Aortic smooth muscle cell (primary cell): Measurements from ENCODE around the gene DCAF11. TPM values are rescaled to one million over a fixed set of nuclear protein-coding genes. Genes with fewer than 3 reads are reported as not detected.

Source experiments
- total RNA-seq: library from RNA; depleted of rRNA; stranded (reverse); fragments of >200 nt; gene quantifications from 2 replicates; pipeline ENCODE4 v1.2.3, GENCODE V29; 2014

Gene DCAF11
- total RNA-seq: 63.2 and 68.4 TPM in 2 replicates

DNA sequence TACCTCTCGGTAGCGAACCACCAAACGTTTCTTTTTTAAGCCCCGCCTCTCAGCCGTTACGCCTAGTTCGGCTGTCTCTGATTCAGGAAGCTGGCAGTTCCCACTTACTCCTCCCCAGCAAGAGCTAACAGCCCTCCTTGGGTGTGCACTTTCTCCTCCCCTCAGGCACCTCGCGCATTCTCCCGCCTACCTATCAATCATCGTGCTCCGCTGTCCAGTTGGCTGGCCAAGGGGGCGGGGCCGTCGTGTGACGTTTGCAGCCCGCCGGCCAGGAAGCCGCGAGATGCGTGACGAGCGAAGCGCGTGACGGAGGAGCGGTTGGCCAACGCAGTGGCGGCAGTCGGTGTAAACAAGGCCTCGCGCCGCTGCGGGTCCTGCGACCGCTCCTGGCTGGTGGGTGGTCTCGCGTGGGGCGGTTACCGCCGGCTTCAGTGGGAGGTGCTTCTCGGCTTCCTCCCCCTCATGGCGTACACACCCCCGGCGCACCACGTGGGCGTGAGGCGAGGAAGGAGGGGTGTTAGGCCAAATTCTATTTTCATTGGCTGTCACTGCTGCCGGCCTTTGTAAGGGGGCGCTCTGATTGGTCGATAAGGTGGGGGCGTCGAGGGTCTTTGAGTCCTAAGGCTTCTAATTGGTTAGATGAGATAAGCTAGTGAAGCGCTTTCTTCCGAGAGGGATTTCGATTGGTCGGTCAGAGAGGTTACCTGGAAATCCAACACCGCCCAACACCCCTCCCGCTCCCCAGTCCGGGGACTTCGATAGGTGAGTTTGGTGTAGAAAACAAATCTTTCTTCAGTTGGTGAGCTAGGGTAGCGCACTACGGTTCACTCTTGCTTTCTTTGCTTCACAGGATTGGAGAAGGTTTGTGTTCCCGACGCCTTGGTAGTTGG, at the start of gene DCAF11, which contains the start of gene NRL:
DCAF11 (plus strand) TSS at position 246 of the 890 bp plus-strand sequence. CDS start 818 bp downstream, outside the sequence.
NRL (minus strand) TSS at position 418 of the 890 bp plus-strand sequence. CDS start 32,101 bp downstream, outside the sequence.

DNA sequence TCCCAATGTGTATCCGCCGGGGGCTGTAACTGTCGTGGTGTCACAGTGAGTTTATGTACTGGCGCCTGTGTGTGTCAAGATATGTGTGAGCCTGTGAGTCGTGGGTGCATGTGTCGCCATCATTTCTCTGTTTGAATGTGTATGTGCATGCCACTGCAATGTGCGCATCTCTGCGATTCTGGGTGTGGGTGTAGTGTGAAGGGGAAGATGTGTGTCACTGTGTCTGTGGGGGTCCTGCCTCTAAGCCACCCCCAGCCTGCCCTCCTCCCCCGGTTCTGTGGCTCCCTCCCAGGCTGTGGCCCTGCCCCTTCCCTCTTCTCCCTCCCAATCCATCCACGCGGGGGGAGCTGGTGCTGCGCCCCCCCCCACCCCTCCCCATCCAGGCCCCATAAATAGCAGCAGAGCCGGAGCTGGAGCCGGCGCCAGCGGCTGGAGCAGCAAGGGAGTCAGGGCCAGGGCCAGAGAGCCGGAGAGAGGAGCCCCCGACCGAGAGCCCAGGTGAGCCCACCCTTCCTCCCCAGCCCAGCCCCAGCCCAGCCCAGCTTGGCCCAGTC, 43.4 kb upstream of the DCAF11 start, which contains the start of gene CPNE6:
CPNE6 (plus strand) TSS at position 419 of the 554 bp plus-strand sequence. CDS start 1,375 bp downstream, outside the sequence.

DNA sequence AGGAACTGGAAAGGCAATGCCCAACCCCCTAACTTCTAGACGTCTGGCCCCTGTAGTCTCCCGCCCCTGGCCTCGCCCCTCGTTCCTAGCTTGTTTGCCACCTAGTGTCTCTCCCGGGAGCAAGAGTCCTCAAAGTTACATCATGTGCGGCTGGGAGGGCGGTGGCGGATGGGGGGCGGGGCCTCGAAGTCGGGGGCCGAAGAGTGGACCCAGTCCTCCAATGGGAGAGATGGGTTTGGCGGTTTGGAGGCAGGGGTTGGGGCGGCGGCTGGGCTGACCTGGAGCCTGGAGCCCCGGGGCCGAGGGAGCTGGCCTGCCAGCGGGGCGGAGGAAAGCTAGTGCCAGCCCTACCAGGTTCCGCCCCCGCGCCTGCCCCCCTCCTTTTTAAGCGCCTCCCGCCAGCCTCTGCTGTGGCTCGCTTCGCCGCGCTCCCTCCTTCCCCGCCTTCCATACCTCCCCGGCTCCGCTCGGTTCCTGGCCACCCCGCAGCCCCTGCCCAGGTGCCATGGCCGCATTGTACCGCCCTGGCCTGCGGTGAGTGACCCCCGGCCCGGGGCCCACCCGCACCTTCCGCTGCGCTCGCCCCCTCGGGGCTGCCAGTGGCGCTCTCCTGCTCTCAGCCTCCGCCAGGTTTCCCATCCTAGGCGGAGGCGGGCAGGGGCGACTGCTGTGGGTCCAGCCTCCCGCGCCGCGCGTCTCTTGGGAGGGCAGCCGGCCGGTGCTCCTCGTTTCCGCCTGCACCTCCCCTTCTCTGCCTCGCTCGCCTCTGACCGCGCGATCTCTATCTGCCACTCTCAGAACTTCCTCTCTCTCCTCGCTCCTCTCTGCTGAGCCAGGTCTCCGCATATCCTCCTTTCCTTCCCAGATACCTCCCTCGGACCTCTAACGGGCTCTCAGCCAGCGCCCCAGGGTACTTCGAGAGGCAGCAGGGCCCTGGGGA, 20.4 kb upstream of the DCAF11 start, which contains the start of gene PCK2:
PCK2 (plus strand) TSS at position 411 of the 940 bp plus-strand sequence; CDS start at position 506, 95 bp downstream.

DNA sequence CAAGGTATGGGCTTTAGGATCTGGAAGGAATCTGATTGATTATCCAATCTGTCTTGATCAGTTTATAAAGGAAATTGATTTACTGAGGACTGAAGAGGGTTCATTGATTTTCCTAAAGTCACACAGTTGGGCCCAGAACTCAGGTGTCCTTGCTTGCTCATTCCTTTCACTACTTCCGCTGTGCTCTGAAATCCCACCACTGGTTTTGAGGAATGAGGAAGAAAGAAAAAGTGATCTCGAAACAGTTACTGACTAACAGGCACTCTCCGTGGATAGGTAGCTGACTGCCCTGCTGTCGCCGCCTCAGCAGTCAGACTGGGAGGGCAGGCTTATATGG, 15.8 kb downstream of the DCAF11 start, which contains the start of gene FITM1:
FITM1 (plus strand) TSS at position 280 of the 337 bp plus-strand sequence. CDS start 905 bp downstream, outside the sequence.

DNA sequence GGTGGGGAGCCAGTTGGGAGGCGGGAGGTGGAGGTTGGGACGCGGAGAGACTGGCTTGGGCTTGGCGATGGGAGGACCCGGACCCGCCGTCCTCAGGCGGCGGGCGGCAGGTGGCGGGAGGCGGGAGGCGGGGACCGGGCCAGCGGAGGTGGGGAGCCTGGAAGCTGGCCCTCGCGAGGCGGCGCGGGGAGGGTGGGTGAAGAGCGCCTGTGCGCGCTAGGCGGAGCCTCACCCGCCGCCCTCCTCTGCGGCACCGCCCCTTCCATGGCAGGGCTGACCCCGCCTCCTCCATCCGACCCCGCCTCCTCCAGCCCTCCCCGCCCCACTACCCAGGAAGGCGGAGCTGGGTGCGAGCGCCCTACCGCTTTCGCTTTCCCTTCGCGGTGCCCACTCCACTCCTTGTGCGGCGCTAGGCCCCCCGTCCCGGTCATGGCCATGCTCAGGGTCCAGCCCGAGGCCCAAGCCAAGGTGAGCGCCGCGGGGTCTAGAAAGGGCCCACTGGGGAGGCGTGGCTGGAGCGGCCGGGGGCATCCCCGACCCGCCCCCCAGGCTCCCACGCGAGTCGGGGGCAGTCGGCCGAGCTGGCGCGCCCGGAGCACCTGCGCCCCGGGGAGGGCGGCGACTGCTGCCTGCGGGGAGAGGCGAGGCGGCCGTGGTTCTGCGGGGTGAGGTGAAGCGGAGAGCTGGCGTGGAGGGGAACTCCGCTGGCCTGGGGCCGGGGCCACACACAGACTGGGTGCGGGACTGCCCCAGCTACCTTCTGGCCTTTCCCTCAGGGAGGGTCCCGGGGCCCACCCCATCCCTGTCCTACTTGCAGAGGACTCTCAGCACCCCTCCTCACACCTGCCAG, 21.5 kb downstream of the DCAF11 start, which contains the start of gene PSME1:
PSME1 (plus strand) TSS at position 361 of the 850 bp plus-strand sequence; CDS start at position 430, 69 bp downstream.

DNA sequence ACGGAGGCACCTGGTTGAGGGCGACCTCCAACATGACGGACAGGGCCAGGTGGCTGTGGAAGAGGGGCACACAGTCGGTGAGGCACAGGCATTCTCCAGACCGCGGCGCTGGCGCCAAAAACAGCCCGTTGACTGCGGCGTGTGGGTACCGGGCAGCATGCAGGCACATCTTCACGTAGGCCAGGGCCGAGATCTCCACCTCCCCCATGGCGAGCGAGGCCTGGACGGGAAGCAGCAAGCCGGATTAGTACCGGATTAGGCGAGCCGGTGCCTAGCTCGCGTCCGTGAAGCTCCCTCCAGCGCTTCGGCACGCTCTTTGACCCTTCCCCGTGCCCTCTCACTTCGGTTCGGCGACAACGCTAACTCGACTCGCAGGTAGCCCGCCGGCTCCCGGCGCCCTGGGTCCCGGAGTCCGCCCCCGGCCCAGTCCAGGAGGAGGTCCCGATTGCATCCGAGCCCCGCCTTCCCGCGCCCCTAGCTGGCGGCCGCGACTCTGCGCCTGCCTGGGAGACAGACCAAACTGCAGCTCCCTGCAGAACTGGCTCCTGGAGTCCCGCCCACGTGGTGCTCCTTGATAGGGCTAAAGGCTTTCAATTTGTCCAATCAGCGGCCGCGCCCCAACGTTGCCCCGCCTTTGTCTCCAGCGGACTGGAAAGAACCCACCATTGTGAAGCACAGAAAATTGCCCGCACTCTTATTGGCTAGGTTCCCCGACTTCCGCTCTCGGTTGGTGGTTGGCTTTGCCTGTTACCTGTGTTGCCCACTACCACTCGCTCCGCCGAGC, 26.7 kb downstream of the DCAF11 start, which contains the start of gene EMC9:
EMC9 (minus strand) TSS at position 495 of the 784 bp plus-strand sequence; CDS start at position 208, 287 bp downstream.

DNA sequence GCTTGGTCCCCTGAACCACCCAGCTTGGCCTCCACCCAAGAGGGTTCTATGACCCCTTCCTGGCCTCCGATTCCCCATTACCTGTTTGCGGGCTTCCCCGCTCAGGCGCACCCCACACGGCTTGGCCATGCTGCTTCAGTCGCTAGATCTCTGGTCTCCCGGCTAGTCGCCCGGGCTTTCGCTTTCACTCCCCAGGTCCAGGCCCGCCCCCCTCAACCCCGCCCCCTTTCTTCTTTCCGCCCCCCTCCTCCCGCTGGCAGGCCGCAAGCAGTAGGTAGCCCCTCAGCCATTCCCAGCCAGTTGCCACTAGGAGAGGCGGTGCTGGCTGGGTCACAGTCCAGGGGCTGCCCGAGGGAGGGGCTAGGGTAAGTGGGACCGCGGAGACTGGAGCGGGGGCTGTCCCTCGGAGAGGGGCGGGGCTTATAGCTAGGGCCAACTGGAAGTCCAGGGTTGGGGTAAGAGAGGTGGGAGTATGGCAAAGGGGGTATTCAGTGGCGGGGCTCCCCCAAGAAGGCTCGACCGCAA, 31.9 kb downstream of the DCAF11 start, which contains the start of gene PSME2:
PSME2 (minus strand) TSS at position 158 of the 525 bp plus-strand sequence; CDS start at position 129, 29 bp downstream.

DNA sequence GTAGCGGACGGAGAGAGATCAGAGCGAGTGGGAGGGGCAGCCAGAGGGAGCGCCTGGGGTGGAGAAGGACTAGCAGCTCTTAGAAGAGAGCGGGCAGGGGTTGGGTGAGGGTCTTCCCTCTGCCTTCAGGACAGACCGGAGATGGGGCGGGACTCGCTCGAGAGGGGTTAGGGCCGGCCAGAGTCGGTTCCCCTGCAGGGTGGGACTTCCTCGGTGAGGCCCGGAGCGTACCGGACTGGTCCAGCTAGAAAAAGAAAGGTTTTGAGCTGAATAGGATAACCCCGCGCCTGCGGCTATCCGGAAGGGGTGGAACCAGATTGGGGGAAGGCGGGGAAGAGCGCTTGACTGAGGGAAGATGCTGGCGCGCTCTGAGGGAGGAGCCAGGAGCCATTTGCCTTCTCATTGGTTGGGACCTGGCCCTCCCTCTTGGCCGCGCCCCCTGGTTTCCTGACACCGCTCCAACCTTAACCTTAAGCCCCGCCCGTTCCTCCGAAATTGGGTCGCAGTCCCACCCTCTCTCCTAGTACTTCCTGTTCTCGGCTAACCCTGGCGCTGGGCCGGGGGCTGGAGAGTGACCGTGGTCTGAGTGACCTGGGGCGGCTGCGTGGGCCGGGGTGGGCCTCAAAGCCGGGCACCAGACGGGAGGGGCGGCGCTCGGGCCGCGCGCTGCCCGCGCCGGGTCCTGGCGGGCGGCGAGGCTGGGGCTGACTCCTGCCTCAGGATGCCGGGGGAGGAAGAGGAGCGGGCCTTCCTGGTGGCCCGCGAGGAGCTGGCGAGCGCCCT, 32.6 kb downstream of the DCAF11 start, which contains the start of gene RNF31:
RNF31 (plus strand) TSS at position 521 of the 783 bp plus-strand sequence; CDS start at position 722, 201 bp downstream.

DNA sequence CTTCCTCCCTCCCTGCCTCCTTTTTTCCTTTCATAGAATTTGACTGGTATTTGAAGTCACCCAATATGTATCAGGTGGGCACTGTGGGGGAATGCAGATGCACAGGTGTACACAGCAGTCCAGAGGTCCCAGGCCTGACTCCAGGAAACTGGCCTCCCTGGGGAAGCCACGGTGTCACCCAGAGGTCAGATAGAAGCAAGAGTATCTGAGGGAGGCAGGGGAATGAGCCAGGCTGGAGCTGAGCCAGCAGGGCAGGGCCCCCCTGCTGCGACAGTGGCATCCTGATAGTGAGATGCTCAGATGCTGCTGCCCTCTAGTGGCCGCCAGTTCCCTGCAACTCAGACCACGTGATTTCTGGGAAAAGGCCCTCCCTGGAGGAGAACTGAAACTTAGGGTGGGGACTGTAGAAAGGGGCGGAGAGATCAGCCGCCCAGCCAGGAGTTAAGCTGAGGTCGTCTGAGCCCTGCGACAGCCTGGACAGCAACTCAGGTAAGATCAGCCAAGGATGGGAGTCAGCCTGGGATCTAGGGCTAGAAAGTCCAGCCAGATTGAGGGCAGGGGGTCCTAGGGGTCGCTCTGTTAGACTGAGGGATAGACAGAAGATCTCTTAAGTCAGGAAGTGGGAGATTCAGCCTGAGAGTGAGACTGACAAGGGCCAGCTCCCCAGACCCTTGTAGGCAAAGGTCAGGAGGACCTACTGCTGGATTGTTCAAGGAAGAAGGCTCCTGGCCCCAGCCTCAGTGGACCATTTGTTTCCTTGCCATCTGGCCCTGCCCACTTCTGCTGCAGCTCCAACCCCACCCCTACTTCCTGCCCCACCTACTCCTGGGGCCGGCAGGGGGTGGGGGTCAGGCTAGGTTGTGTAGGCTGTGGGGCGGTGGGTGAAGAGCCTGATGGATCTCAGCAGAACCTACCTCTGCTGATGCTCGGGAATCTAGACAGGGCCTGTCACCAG, 46.5 kb downstream of the DCAF11 start, which contains the start of gene IRF9:
IRF9 (plus strand) TSS at position 416 of the 955 bp plus-strand sequence. CDS start 880 bp downstream, outside the sequence.

DNA sequence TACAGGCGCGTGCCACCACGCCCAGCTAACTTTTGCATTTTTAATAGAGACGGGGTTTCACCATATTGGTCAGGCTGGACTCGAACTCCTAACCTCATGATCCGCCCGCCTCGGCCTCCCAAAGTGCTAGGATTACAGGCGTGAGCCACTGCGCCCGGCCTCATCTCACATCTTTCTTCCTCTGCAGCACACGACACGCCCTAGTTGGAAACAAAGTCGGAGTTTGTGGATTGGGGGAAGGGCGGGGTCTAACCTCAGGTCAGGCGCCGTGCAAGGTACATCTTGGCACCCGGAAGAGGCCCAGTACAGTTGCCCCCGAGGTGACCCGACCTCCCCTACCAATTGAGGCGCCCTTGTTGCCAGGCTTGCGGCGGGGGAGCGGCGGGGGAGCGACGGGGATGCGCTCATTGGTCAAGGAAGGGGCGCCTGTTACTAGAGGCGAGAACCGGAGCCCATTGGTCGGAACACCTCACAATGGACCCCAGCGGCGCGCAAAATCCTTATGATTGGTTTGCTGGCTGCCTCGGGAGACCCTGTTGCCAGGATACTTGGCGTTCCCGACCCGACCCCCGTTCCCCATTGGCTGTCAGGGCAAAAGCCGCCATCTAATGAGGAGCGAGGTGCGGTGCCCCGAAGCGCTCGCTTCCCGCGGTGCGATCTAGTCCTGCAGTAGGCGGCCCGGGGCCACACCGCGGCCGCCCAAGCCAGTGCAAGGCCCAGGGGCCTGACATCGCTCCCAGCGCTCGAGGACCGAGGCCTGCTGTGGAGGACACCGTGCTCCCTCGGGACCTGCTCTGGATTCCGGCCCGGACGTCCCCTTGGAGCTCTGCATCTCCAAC, 57.1 kb downstream of the DCAF11 start, which contains the start of gene REC8:
REC8 (plus strand) TSS at position 659 of the 839 bp plus-strand sequence. CDS start 473 bp downstream, outside the sequence.

Other genes starting within 250 kb of the DCAF11 start
- gene DHRS4, start 161.0 kb upstream of the DCAF11 start, total RNA-seq: 37.0 and 52.1 TPM in 2 replicates
- gene DHRS4L2, start 125.8 kb upstream of the DCAF11 start, total RNA-seq: 9.2 and 18.4 TPM in 2 replicates
- gene CARMIL3, start 62.8 kb upstream of the DCAF11 start, total RNA-seq: under 0.01 TPM in 1 of 2 replicates, not detected in the other
- not detected in 2 replicates for gene CPNE6, start 43.2 kb upstream of the DCAF11 start, total RNA-seq
- gene PCK2, start 20.5 kb upstream of the DCAF11 start, total RNA-seq: 8.6 and 10.2 TPM in 2 replicates
- gene NRL, start 172 bp downstream of the DCAF11 start, total RNA-seq: 0.75 and 0.79 TPM in 2 replicates
- gene FITM1, start 15.9 kb downstream of the DCAF11 start, total RNA-seq: 0.13 and 0.19 TPM in 2 replicates
- gene PSME1, start 21.4 kb downstream of the DCAF11 start, total RNA-seq: 97.5 and 122 TPM in 2 replicates
- 19.2 and 29.5 TPM in 2 replicates for gene EMC9, start 26.8 kb downstream of the DCAF11 start, total RNA-seq
- gene PSME2, start 31.8 kb downstream of the DCAF11 start, total RNA-seq: 114 and 116 TPM in 2 replicates
- 31.8 and 33.7 TPM in 2 replicates for gene RNF31, start 32.7 kb downstream of the DCAF11 start, total RNA-seq
- 102 and 108 TPM in 2 replicates for gene IRF9, start 46.5 kb downstream of the DCAF11 start, total RNA-seq
- 0.66 and 1.4 TPM in 2 replicates for gene REC8, start 57.3 kb downstream of the DCAF11 start, total RNA-seq
- 32.3 and 46.9 TPM in 2 replicates for gene IPO4, start 74.0 kb downstream of the DCAF11 start, total RNA-seq
- gene TM9SF1, start 80.7 kb downstream of the DCAF11 start, total RNA-seq: 52.8 and 58.4 TPM in 2 replicates
- 0.19 TPM in 1 of 2 replicates, not detected in the other for gene TSSK4, start 90.9 kb downstream of the DCAF11 start, total RNA-seq
- gene CHMP4A, start 98.7 kb downstream of the DCAF11 start, total RNA-seq: 25.6 and 31.3 TPM in 2 replicates
- gene MDP1, start 101.3 kb downstream of the DCAF11 start, total RNA-seq: 17.4 and 21.1 TPM in 2 replicates
- gene NEDD8, start 117.6 kb downstream of the DCAF11 start, total RNA-seq: 300 and 324 TPM in 2 replicates
- 93.1 and 102 TPM in 2 replicates for gene GMPR2, start 118.2 kb downstream of the DCAF11 start, total RNA-seq
- gene TINF2, start 127.8 kb downstream of the DCAF11 start, total RNA-seq: 51.5 and 55.1 TPM in 2 replicates
- gene TGM1, start 148.4 kb downstream of the DCAF11 start, total RNA-seq: 0.25 and 0.40 TPM in 2 replicates
- gene RABGGTA, start 156.8 kb downstream of the DCAF11 start, total RNA-seq: 20.0 and 21.7 TPM in 2 replicates
- 14.5 and 20.0 TPM in 2 replicates for gene DHRS1, start 185.0 kb downstream of the DCAF11 start, total RNA-seq
- gene NOP9, start 185.1 kb downstream of the DCAF11 start, total RNA-seq: 16.8 and 22.3 TPM in 2 replicates
- gene CIDEB, start 193.2 kb downstream of the DCAF11 start, total RNA-seq: 0.68 and 1.1 TPM in 2 replicates
- 2.0 and 2.6 TPM in 2 replicates for gene LTB4R2, start 195.4 kb downstream of the DCAF11 start, total RNA-seq
- gene LTB4R, start 196.7 kb downstream of the DCAF11 start, total RNA-seq: 0.75 and 1.1 TPM in 2 replicates
- gene ADCY4, start 220.3 kb downstream of the DCAF11 start, total RNA-seq: 2.6 and 2.9 TPM in 2 replicates
- gene RIPK3, start 225.2 kb downstream of the DCAF11 start, total RNA-seq: 0.19 and 0.40 TPM in 2 replicates